PC-9 (cell line): Measurements from ENCODE around the gene TRAF3. TPM values are rescaled to one million over a fixed set of nuclear protein-coding genes. Genes with fewer than 3 reads are reported as not detected.

ENCODE experiments used
- BruUV-seq: library from RNA; stranded (reverse); fragments of 400-500 nt; replicated peaks from 2 replicates; lab custom pipeline; 2021; lab: Mats Ljungman, UMichigan
- CTCF ChIA-PET: fragments of 300-600 bp; sonication (Branson Sonifier 250); formaldehyde crosslinking; loops from one replicate; lab custom pipeline; 2022; ENCODE audit warnings: antibody characterized with exemption; lab: Charles Lee
- POLR2A ChIA-PET: fragments of 300-600 bp; sonication (Branson Sonifier 250); formaldehyde crosslinking; loops from one replicate; lab custom pipeline; 2022; ENCODE audit warnings: antibody characterized with exemption; ENCODE audit not compliant: unreplicated experiment; lab: Charles Lee
- DNase-seq, 2 experiments: peaks; one replicate each; pipeline versions ENCODE4 v3.0.0 to v3.0.0-alpha.2; 2015 to 2022; ENCODE audit warnings: mixed read lengths in 1 of 2
- H2AFZ ChIP-seq: fragments of 200-600 bp; sonication (generic); 2 replicates; pipeline ENCODE4 v1.8.1; 2017; ENCODE audit warnings: antibody characterized with exemption
- H3F3A ChIP-seq: fragments of 200-600 bp; sonication (generic); 2 replicates; pipeline ENCODE4 v1.8.1; 2017; ENCODE audit warnings: antibody characterized with exemption, mild to moderate bottlenecking, low read depth; ENCODE audit not compliant: insufficient read depth
- H3K27ac ChIP-seq: fragments of 200-600 bp; sonication (generic); 2 replicates; pipeline ENCODE4 v1.6.1; 2016; ENCODE audit warnings: mixed run types
- H3K27me3 ChIP-seq: fragments of 200-600 bp; sonication (generic); 2 replicates; pipeline ENCODE4 v1.6.1; 2016; ENCODE audit warnings: low read depth, mixed run types; ENCODE audit not compliant: insufficient read depth
- H3K36me3 ChIP-seq: fragments of 200-600 bp; sonication (generic); 2 replicates; pipeline ENCODE4 v1.6.1; 2016; ENCODE audit warnings: low read depth, mixed run types
- H3K4me1 ChIP-seq: fragments of 200-600 bp; sonication (generic); replicated peaks from 2 replicates; pipeline ENCODE4 v1.6.1; 2016; ENCODE audit warnings: mixed run types; ENCODE audit not compliant: insufficient read depth
- H3K4me2 ChIP-seq: fragments of 200-600 bp; sonication (generic); 2 replicates; pipeline ENCODE4 v1.6.1; 2017; ENCODE audit warnings: mixed run types
- H3K4me3 ChIP-seq: fragments of 200-600 bp; sonication (generic); 2 replicates; pipeline ENCODE4 v1.6.1; 2016; ENCODE audit warnings: mixed run types
- H3K79me2 ChIP-seq: fragments of 200-600 bp; sonication (generic); 2 replicates; pipeline ENCODE4 v1.6.1; 2017; ENCODE audit warnings: low read depth, mixed run types
- H3K9me2 ChIP-seq: fragments of 200-600 bp; sonication (generic); 2 replicates; pipeline ENCODE4 v1.8.1; 2017; ENCODE audit warnings: mild to moderate bottlenecking; ENCODE audit not compliant: insufficient read depth
- H3K9me3 ChIP-seq: fragments of 200-600 bp; sonication (generic); 2 replicates; pipeline ENCODE4 v1.8.1; 2016; ENCODE audit warnings: low read depth; ENCODE audit not compliant: insufficient read depth
- H4K20me1 ChIP-seq: fragments of 200-600 bp; sonication (generic); 2 replicates; pipeline ENCODE4 v1.8.1; 2017; ENCODE audit not compliant: insufficient read depth
- CTCF ChIP-seq: fragments of 200-600 bp; sonication (generic); conservative IDR thresholded peaks from 2 replicates; pipeline ENCODE4 v1.6.1; 2017; ENCODE audit warnings: mixed run types, antibody characterized with exemption, mild to moderate bottlenecking, moderate library complexity
- EZH2 ChIP-seq: fragments of 200-600 bp; sonication (generic); IDR thresholded peaks from 2 replicates; pipeline ENCODE4 v1.8.0; 2017; ENCODE audit warnings: antibody characterized with exemption, low read depth
- intact Hi-C: fragments of 100-400 bp; cut with micrococcal nuclease; formaldehyde crosslinking; loops from one replicate; pipeline ENCODE4 v1.10.0; 2022; ENCODE audit not compliant: unreplicated experiment
- total RNA-seq: library from RNA; stranded (reverse); gene quantifications from 2 replicates; pipeline ENCODE4 v1.2.3, GENCODE V29; 2021

TRAF3 gene
- total RNA-seq, 1 experiment from 2014 or later, result 41.3 TPM

GRCh38 chr14:102941419-102942011 lies 164.3 kb downstream of the TRAF3 start:
- no peaks in the 10 kb centered on the region for H3K4me1 ChIP-seq

GRCh38 chr14:102942069-102942468 lies 164.8 kb downstream of the TRAF3 start:
- Histone ChIP-seq H3K79me2 (no peaks in the 10 kb centered on the region), H3K36me3 (peaks cover 31% of the 10 kb centered on the region), H3K27me3 (no peaks in the 10 kb centered on the region), H3K9me2 (no peaks in the 10 kb centered on the region), H3K27ac (no peak overlapping the region), H3K4me1 (no peaks in the 10 kb centered on the region), H2AFZ (no peak overlapping the region), H3F3A (peaks cover 11% of the 10 kb centered on the region; the same call in 1 of the 2 replicates), H3K4me2 (no peak overlapping the region), H4K20me1 (peaks cover 16% of the 10 kb centered on the region; the same call in 1 of the 2 replicates), H3K4me3 (no peak overlapping the region), H3K9me3 (no peaks in the 10 kb centered on the region)
- CTCF ChIA-PET, result no interaction called here
- intact Hi-C loops, result no loop called here
- TF ChIP-seq EZH2 (no peak), CTCF (no peak)
- DNase-seq, result no peak
- POLR2A ChIA-PET, result no interaction called here
- no TSS peak for BruUV-seq

More at GRCh38 chr14:102941419-102942011, 164.3 kb downstream of the TRAF3 start:
- no peaks in the 10 kb centered on the region for H3K79me2 ChIP-seq
- intact Hi-C loops, result no loop called here
- CTCF ChIA-PET, result no interaction called here
- peaks cover 8% of the 10 kb centered on the region; the same call in 1 of the 2 replicates for H3F3A ChIP-seq
- no peak for DNase-seq
- H3K9me2 ChIP-seq, result no peaks in the 10 kb centered on the region
- H2AFZ ChIP-seq, result no peak overlapping the region
- H3K4me3 ChIP-seq, result no peak overlapping the region
- BruUV-seq, result no TSS peak
- H3K36me3 ChIP-seq, result peaks cover 27% of the 10 kb centered on the region
- TF ChIP-seq CTCF, result no peak
- no peak for TF ChIP-seq EZH2
- no peak overlapping the region for H3K4me2 ChIP-seq
- POLR2A ChIA-PET, result no interaction called here
- no peak overlapping the region for H3K27ac ChIP-seq
- no peaks in the 10 kb centered on the region for H3K27me3 ChIP-seq
- H3K9me3 ChIP-seq, result no peaks in the 10 kb centered on the region
- H4K20me1 ChIP-seq, result peaks cover 16% of the 10 kb centered on the region; the same call in 1 of the 2 replicates

GRCh38 chr14:102943454-102943853 lies 166.2 kb downstream of the TRAF3 start:
- H3K79me2 ChIP-seq, result no peaks in the 10 kb centered on the region
- H3K4me3 ChIP-seq, result no peak overlapping the region
- no peaks in the 10 kb centered on the region for H3K27me3 ChIP-seq
- TF ChIP-seq EZH2 (no peak), CTCF (no peak)
- no peaks in the 10 kb centered on the region for H3K9me2 ChIP-seq
- intact Hi-C loops, result no loop called here
- BruUV-seq, result no TSS peak
- H4K20me1 ChIP-seq, result peaks cover 16% of the 10 kb centered on the region; the same call in 1 of the 2 replicates
- H3K4me2 ChIP-seq, result no peak overlapping the region
- no peak overlapping the region for H2AFZ ChIP-seq
- peaks cover 6% of the 10 kb centered on the region; the same call in 1 of the 2 replicates for H3F3A ChIP-seq
- ChIA-PET POLR2A (interaction anchor here (0.6 kb wide), 1 partner anchor 425 kb away, joined by 3 read pairs; no protein-coding TSS in a partner anchor), CTCF (no interaction called here)
- peaks cover 33% of the 10 kb centered on the region for H3K36me3 ChIP-seq
- no peaks in the 10 kb centered on the region for H3K9me3 ChIP-seq
- no peak for DNase-seq
- no peak overlapping the region for H3K27ac ChIP-seq
- H3K4me1 ChIP-seq, result no peaks in the 10 kb centered on the region
